Brain microvascular endothelial cell (primary cell): ENCODE data around the gene IKZF3.

Source experiments
- DNase-seq: peaks from one replicate; pipeline ENCODE4 v3.0.0-alpha.2; 2020
- H3K27ac ChIP-seq: fragments of 250-450 bp; sonication (Bioruptor Pico); 2 replicates; pipeline ENCODE4 v1.5.1; 2020; ENCODE audit warnings: mild to moderate bottlenecking, moderate library complexity
- H3K27me3 ChIP-seq: fragments of 250-450 bp; sonication (Bioruptor Pico); replicated peaks from 2 replicates; pipeline ENCODE4 v1.5.1; 2020; ENCODE audit warnings: mild to moderate bottlenecking
- H3K36me3 ChIP-seq: fragments of 250-450 bp; sonication (Bioruptor Pico); replicated peaks from 2 replicates; pipeline ENCODE4 v1.5.1; 2020; ENCODE audit warnings: mild to moderate bottlenecking
- H3K4me3 ChIP-seq: 2 replicates; pipeline ENCODE4 v1.5.1; 2011; ENCODE audit warnings: low read depth, mild to moderate bottlenecking, control low read depth, low read length, moderate library complexity
- CTCF ChIP-seq: IDR thresholded peaks from 2 replicates; pipeline ENCODE4 v1.5.1; 2011; ENCODE audit warnings: low read depth, mild to moderate bottlenecking, moderate library complexity, low read length, control low read depth, inconsistent platforms; ENCODE audit errors: missing control alignments
- in situ Hi-C: cut with HindIII; loops from 2 replicates; pipeline ENCODE4 v1.10.0; 2017; ENCODE audit warnings: low sequenced_read_pairs, low pct_ligation_motif_present

The IKZF3 gene

DNA sequence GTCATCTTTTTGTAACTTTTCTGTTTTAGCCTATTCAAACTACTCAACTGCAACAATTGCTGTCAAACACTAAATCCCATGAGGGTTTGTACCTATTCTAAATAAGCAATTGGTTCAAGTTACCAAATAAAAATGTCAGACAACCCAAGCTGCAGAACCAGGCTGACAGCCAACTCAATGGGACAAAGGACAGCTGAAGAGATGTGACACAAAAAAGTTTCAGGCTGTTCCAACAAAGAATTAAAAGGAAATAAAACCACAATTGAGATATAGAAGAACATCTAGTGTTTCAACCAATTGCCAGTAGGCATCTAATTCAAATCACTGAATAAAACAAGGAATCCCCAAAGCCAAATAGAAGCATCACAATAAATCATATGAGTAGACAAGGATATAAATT, 77.1 kb downstream of the IKZF3 start:
- no peaks in the 10 kb centered on the region for H3K36me3 ChIP-seq
- H3K4me3 ChIP-seq, result no peak overlapping the region
- no peak for TF ChIP-seq CTCF
- in situ Hi-C loops, result no loop called here
- H3K27me3 ChIP-seq, result peaks cover 9% of the 10 kb centered on the region
- H3K27ac ChIP-seq, result no peak overlapping the region
- no peak for DNase-seq

GRCh38 chr17:39782980-39783379, 81.1 kb downstream of the IKZF3 start:
- H3K27ac ChIP-seq, result no peak overlapping the region
- DNase-seq, result no peak
- no peak for TF ChIP-seq CTCF
- no peak overlapping the region for H3K4me3 ChIP-seq
- H3K27me3 ChIP-seq, result peaks cover 7% of the 10 kb centered on the region
- in situ Hi-C loops, result no loop called here
- H3K36me3 ChIP-seq, result no peaks in the 10 kb centered on the region

GRCh38 chr17:39782481-39782880, 81.6 kb downstream of the IKZF3 start:
- DNase-seq, result peak; percentile 34
- in situ Hi-C loops, result no loop called here
- H3K36me3 ChIP-seq, result no peaks in the 10 kb centered on the region
- peaks cover 7% of the 10 kb centered on the region for H3K27me3 ChIP-seq
- no peak for TF ChIP-seq CTCF
- H3K27ac ChIP-seq, result no peak overlapping the region
- no peak overlapping the region for H3K4me3 ChIP-seq

GRCh38 chr17:39781861-39782213, 82.3 kb downstream of the IKZF3 start:
- H3K27me3 ChIP-seq, result peaks cover 8% of the 10 kb centered on the region
- no peak for TF ChIP-seq CTCF
- no peak overlapping the region for H3K4me3 ChIP-seq
- no peaks in the 10 kb centered on the region for H3K36me3 ChIP-seq
- H3K27ac ChIP-seq, result no peak overlapping the region
- no peak for DNase-seq
- in situ Hi-C loops, result no loop called here

DNA sequence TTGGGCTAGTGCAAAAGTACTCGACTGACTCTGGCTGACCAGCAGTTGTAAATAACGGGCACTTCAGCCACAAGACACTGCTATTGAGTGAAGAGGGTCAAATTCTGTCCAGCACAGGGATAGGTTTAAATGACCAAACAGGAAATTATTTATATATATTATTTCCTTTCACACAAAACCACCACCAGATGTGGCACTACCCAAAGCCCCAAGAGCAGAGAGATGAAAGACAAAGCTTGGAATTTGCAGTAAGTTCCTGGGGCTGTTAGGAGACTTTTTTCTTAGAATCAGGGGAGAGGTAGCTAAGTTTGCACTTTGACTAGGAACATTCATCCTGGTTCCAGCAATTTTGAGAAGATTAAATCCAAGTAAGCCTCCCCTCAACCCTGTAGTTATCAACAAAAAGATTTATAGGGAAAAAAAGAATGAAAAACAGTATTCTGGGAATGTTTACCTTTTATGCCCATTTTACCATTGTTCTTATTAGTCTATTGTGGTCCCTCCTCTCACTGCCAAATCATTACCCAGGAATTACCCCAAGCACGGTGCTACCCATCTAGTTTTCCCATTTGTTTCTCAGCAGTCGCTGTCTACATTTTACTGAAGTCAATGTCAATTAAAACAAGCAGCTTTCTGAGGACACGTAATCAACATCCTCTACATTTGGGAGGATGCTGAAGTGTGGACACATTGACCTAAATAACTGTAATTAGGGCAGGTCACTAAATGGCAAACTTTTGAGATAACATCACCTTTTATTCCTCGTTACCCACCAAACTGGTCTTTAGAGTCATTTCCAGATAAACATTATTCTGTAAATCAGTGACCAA, 82.9 kb downstream of the IKZF3 start:
- no peak overlapping the region for H3K27ac ChIP-seq
- in situ Hi-C loops, result no loop called here
- no peak for TF ChIP-seq CTCF
- no peak overlapping the region for H3K4me3 ChIP-seq
- no peaks in the 10 kb centered on the region for H3K36me3 ChIP-seq
- DNase-seq, result no peak
- peaks cover 6% of the 10 kb centered on the region for H3K27me3 ChIP-seq
